ENCODE results near the gene DIS3L2. TPM values are rescaled to one million over a fixed set of nuclear protein-coding genes. Genes with fewer than 3 reads are reported as not detected.
A peak's percentile ranks its signal among the peaks of the same experiment; 100 is the strongest.
"Not testable (repeated sequence)": the region's sequence is repeated elsewhere in the genome, so short reads cannot be mapped to it uniquely, and the experiment has no call there.

Gene DIS3L2
- total RNA-seq, 1 experiment from 2014 or later: 20.2 TPM

GRCh38 chr2:232028071-232028470 is 66.6 kb downstream of the DIS3L2 start:
- DNase-seq (ENCODE audit: low read depth): no peak
- in situ Hi-C loops (cut with HindIII; ENCODE audit: low pct_unique_long_range_greater_than_20kb, low sequenced_read_pairs): no loop called here

- DNase-seq (ENCODE audit: low read depth): no peak
- in situ Hi-C loops (cut with HindIII; ENCODE audit: low pct_unique_long_range_greater_than_20kb, low sequenced_read_pairs): no loop called here
These were observed 67.1 kb downstream of the DIS3L2 start for GRCh38 chr2:232028631-232029030.

GRCh38 chr2:232029346-232029745 is 67.8 kb downstream of the DIS3L2 start:
- in situ Hi-C loops (cut with HindIII; ENCODE audit: low pct_unique_long_range_greater_than_20kb, low sequenced_read_pairs): no loop called here
- no peak for DNase-seq (ENCODE audit: low read depth)

- in situ Hi-C loops (cut with HindIII; ENCODE audit: low pct_unique_long_range_greater_than_20kb, low sequenced_read_pairs): no loop called here
- no peak for DNase-seq (ENCODE audit: low read depth)
These were observed 68.7 kb downstream of the DIS3L2 start for GRCh38 chr2:232030229-232030628.

GRCh38 chr2:232035292-232035691 is 73.8 kb downstream of the DIS3L2 start:
- DNase-seq (ENCODE audit: low read depth); in situ Hi-C loops (cut with HindIII; ENCODE audit: low pct_unique_long_range_greater_than_20kb, low sequenced_read_pairs): not testable (repeated sequence)

GRCh38 chr2:232036876-232037275 is 75.4 kb downstream of the DIS3L2 start:
- DNase-seq (ENCODE audit: low read depth); in situ Hi-C loops (cut with HindIII; ENCODE audit: low pct_unique_long_range_greater_than_20kb, low sequenced_read_pairs): not testable (repeated sequence)

GRCh38 chr2:232038251-232038880 is 76.9 kb downstream of the DIS3L2 start:
- no peak for DNase-seq (ENCODE audit: low read depth)
- in situ Hi-C loops (cut with HindIII; ENCODE audit: low pct_unique_long_range_greater_than_20kb, low sequenced_read_pairs): no loop called here

- in situ Hi-C loops (cut with HindIII; ENCODE audit: low pct_unique_long_range_greater_than_20kb, low sequenced_read_pairs): no loop called here
These were observed 77.5 kb downstream of the DIS3L2 start for GRCh38 chr2:232038881-232039485.

GRCh38 chr2:232042911-232043574 is 81.5 kb downstream of the DIS3L2 start:
- DNase-seq (ENCODE audit: low read depth): no peak
- in situ Hi-C loops (cut with HindIII; ENCODE audit: low pct_unique_long_range_greater_than_20kb, low sequenced_read_pairs): no loop called here

More at GRCh38 chr2:232038881-232039485, 77.5 kb downstream of the DIS3L2 start:
- no peak for DNase-seq (ENCODE audit: low read depth)

GRCh38 chr2:232043966-232044365 is 82.5 kb downstream of the DIS3L2 start:
- in situ Hi-C loops (cut with HindIII; ENCODE audit: low pct_unique_long_range_greater_than_20kb, low sequenced_read_pairs): no loop called here
- DNase-seq (ENCODE audit: low read depth): no peak

- in situ Hi-C loops (cut with HindIII; ENCODE audit: low pct_unique_long_range_greater_than_20kb, low sequenced_read_pairs): no loop called here
- DNase-seq (ENCODE audit: low read depth): no peak
These were observed 87.8 kb downstream of the DIS3L2 start for GRCh38 chr2:232049350-232049749.

- no peak for DNase-seq (ENCODE audit: low read depth)
- in situ Hi-C loops (cut with HindIII; ENCODE audit: low pct_unique_long_range_greater_than_20kb, low sequenced_read_pairs): no loop called here
These were observed 91.1 kb downstream of the DIS3L2 start for GRCh38 chr2:232052591-232052990.

- in situ Hi-C loops (cut with HindIII; ENCODE audit: low pct_unique_long_range_greater_than_20kb, low sequenced_read_pairs): no loop called here
- DNase-seq (ENCODE audit: low read depth): no peak
These were observed 92.3 kb downstream of the DIS3L2 start for GRCh38 chr2:232053777-232054176.

- DNase-seq (ENCODE audit: low read depth): no peak
- in situ Hi-C loops (cut with HindIII; ENCODE audit: low pct_unique_long_range_greater_than_20kb, low sequenced_read_pairs): no loop called here
These were observed 96.8 kb downstream of the DIS3L2 start for GRCh38 chr2:232058063-232058877.

- in situ Hi-C loops (cut with HindIII; ENCODE audit: low pct_unique_long_range_greater_than_20kb, low sequenced_read_pairs): no loop called here
- no peak for DNase-seq (ENCODE audit: low read depth)
These were observed 97.4 kb downstream of the DIS3L2 start for GRCh38 chr2:232058931-232059330.

- no peak for DNase-seq (ENCODE audit: low read depth)
- in situ Hi-C loops (cut with HindIII; ENCODE audit: low pct_unique_long_range_greater_than_20kb, low sequenced_read_pairs): no loop called here
These were observed 99.8 kb downstream of the DIS3L2 start for GRCh38 chr2:232061265-232061664.

GRCh38 chr2:232073026-232073425 is 111.5 kb downstream of the DIS3L2 start:
- DNase-seq (ENCODE audit: low read depth): no peak
- in situ Hi-C loops (cut with HindIII; ENCODE audit: low pct_unique_long_range_greater_than_20kb, low sequenced_read_pairs): no loop called here

GRCh38 chr2:232073699-232074098 is 112.2 kb downstream of the DIS3L2 start:
- no peak for DNase-seq (ENCODE audit: low read depth)
- in situ Hi-C loops (cut with HindIII; ENCODE audit: low pct_unique_long_range_greater_than_20kb, low sequenced_read_pairs): no loop called here

GRCh38 chr2:232075080-232075479 is 113.6 kb downstream of the DIS3L2 start:
- in situ Hi-C loops (cut with HindIII; ENCODE audit: low pct_unique_long_range_greater_than_20kb, low sequenced_read_pairs): no loop called here
- peak; percentile 49 for DNase-seq (ENCODE audit: low read depth)
